NB4 (cell line): ENCODE measurements around the gene MMP25.
"Not testable (repeated sequence)": the region's sequence is repeated elsewhere in the genome, so short reads cannot be mapped to it uniquely, and the experiment has no call there.

Experiments
- CTCF ChIP-seq: IDR thresholded peaks from one replicate; pipeline ENCODE4 v1.5.1; 2012; ENCODE audit warnings: low read depth, low read length
- POLR2A ChIP-seq: IDR thresholded peaks from 2 replicates; pipeline ENCODE4 v1.6.1; 2011; ENCODE audit warnings: mild to moderate bottlenecking; ENCODE audit not compliant: insufficient read length; ENCODE audit errors: extremely low read depth

- TF ChIP-seq CTCF, POLR2A: not testable (repeated sequence)
These were observed 37.0 kb downstream of the MMP25 start for GRCh38 chr16:3083408-3083807.
